HG03139 (cell line): ENCODE measurements around the gene GSTM5.
"Not testable (repeated sequence)": the region's sequence is repeated elsewhere in the genome, so short reads cannot be mapped to it uniquely, and the experiment has no call there.

Experiments
- ATAC-seq: cut with Tn5 transposase; IDR thresholded peaks from one replicate; pipeline ENCODE4 v1.9.1; 2021; ENCODE audit not compliant: unreplicated experiment

GSTM5 gene

DNA sequence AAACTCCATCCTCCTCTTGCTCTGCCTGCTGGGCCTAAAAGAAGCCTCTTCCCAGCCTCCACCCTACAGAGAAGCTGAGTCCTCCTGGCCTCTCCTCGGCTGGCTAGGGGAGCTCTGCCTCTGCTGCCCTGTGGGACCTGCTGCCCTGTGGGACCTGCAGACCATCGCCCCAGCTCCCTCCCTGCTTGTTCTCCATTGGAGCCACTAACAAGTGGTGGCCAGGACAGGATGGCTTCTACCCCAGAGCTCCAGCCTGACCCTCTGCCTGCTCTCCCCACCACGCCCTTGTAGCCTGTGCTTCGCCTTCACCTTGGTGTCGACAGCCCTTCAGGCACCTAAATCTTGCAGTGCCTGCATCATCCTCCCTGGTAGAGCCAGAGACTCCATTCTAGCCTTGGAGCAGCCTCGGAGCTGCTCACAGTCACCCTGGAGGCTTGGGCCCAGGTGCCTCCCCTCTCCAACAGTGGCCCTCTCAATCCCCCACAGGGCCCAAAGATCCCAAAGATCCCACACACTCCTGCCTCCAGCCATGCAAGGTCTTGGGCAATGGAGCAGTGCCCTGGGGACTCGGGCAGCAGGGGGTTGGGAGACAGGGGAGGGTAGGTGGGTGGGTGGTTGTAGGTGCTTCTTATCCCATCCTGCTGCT, 48.7 kb downstream of the GSTM5 start:
- ATAC-seq, result no peak

- ATAC-seq, result no peak
Observed at GRCh38 chr1:109761227-109762038, 49.4 kb downstream of the GSTM5 start.

DNA sequence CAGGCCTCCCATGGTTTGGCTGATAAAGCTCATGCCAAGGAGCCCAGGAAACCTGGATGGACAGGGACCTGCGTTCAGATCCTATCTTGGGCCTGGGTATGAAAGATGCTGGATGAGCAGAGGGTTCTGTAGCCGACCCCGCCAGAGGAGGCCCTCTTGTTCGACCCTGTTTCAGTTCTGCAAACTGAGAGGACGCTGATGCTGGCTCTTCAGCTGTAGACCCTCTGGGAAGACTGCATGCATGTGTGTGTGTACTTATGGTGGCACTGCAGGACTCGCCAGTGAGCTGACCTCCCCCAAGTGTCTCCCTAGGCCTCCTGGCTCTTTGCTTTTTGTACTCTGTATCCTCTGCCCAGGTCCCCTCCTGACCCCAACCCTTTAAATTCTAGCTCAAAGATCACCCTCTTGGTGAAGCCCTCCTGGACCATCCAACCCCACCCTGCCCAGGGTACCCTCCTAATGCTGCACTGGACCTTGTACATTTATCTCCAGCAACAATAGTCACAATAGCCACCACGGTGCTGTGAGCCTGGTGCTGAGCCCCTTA, 50.1 kb downstream of the GSTM5 start:
- ATAC-seq, result no peak

GRCh38 chr1:109762821-109763645, 51.0 kb downstream of the GSTM5 start:
- no peak for ATAC-seq

DNA sequence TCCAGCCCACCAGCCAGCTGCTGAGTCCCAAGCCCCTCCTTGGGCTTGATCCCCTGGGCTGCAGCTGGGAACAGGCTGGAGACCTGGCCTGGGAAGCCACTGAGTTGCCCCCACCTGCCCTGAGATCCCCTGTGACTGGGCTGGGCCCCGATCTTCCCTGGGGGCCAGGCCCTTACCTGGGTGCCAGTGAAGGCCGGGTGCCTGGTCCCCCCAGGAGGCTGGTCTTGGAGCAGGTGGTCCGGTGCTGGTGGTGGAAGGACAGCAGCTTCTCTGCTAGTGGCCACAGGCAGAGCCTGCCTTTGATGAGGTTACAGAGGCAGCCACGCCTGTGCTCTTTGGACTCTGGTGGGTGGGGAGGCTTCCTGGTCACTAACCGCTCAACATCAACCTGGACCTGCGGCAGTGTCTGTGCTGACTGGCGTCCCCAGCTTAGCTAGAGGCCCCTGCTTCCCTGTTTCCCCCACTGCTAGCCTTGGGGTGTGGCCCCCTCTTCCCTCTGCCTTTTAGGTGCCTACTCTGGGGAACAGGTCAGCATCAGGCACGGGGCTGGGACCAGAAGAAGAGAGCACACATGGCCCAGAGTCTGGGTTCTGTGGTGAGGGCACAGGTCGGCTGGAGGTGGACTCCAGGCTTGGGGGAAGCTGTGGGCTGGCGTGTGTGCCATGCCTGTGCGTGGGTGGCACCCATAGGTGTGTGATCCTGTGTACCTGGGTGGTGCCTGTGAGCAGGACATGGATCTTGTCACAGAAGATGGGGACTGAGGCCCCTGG, 51.8 kb downstream of the GSTM5 start, which contains the start of gene EPS8L3:
TSS of gene EPS8L3 (minus strand) at position 278 of the 770 bp plus-strand sequence. CDS start 2,174 bp downstream, outside the sequence.
- ATAC-seq, result no peak

- ATAC-seq, result no peak
Observed at GRCh38 chr1:109764561-109765482, 52.8 kb downstream of the GSTM5 start.

- no peak for ATAC-seq
Observed at GRCh38 chr1:109765483-109765815, 53.4 kb downstream of the GSTM5 start.

DNA sequence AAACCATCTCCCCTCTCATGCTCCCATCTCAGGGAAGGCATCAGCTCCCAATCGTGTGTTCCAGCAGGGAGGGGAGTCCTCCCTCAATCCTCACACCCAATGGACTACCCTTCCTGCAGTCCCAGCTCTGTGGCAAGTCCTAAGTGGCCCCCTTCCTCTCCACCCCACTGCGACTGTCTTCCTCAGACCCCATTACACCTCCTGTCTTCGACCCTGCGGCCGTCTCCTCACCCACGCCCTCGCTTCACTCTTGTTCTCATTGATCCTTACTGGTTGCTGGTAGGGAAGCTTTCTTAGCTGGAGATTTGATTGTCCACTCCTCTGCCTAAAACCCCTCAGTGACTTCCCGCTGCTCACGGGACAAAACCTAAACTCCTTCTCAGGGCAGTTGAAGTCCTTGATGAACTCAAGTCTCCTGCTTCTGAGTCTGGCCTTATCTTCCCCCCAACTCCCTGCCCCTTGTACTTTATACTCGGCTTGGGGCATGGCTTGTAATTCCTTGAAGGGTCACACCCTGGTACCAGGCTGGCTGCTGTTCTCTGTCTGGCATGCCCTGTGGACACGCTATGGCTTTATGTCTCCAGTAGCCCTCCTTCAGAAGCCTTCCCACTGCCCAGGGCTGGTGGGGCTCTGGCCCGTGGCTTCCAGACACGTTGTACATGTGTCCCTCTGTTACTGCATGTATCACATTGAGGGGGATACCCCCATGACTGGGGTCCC, 54.0 kb downstream of the GSTM5 start:
- ATAC-seq, result no peak

GRCh38 chr1:109766991-109767636, 55.1 kb downstream of the GSTM5 start:
- ATAC-seq, result not testable (repeated sequence)
